MM.1S (cell line): ENCODE data around the gene C2orf80.

Experiments
- EZH2 ChIP-seq: fragments of 300-600 bp; sonication (generic); optimal IDR thresholded peaks from 2 replicates; pipeline ENCODE3; 2017; ENCODE audit warnings: low read depth, mild to moderate bottlenecking, antibody characterized with exemption, low read length, mixed read lengths
- EZH2phosphoT487 ChIP-seq: fragments of 300-600 bp; sonication (generic); IDR thresholded peaks from 2 replicates; pipeline ENCODE4 v1.6.1; 2018; ENCODE audit warnings: antibody characterized with exemption, low read length

DNA sequence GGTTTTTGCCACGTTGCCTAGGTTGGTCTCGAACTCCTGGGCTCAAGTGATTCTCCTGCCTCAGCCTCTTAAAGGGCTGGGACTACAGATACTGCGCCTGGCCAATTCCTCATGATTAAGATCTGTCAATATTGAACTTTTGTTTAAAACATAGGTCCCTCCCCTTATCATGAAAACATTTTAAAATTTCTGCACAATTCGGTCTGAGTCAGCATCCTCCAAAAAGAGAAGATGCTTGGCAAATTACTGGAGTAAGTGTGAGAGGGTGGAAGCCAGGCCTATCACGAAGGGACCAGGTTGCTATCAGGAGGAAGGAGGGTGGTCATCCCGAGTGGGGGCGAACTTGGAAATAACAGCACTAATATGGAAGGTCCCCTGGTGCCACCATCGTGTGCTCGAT lies 15.7 kb downstream of the C2orf80 start:
- TF ChIP-seq EZH2 = no peak
- no peak for TF ChIP-seq EZH2phosphoT487
